DOHH2 (cell line): Measurements from ENCODE around the gene MYB.

Experiments
- H3F3A ChIP-seq: fragments of 200-600 bp; sonication (generic), shearing (Covaris generic); 2 replicates; pipeline ENCODE4 v1.6.0; 2016; ENCODE audit warnings: antibody characterized with exemption, mild to moderate bottlenecking; ENCODE audit not compliant: control insufficient read depth, insufficient read depth
- H3K27ac ChIP-seq: fragments of 200-600 bp; sonication (generic); 2 replicates; pipeline ENCODE4 v1.5.1; 2014; ENCODE audit warnings: low read depth, mild to moderate bottlenecking, low read length, moderate library complexity
- H3K27me3 ChIP-seq: fragments of 200-600 bp; sonication (generic); 2 replicates; pipeline ENCODE4 v1.6.1; 2014; ENCODE audit warnings: mild to moderate bottlenecking, low read length, mixed read lengths; ENCODE audit not compliant: control insufficient read depth
- H3K36me3 ChIP-seq: fragments of 200-600 bp; sonication (generic); 2 replicates; pipeline ENCODE4 v1.6.1; 2014; ENCODE audit warnings: mild to moderate bottlenecking, low read length, moderate library complexity, mixed read lengths; ENCODE audit not compliant: control insufficient read depth
- H3K4me1 ChIP-seq: fragments of 200-600 bp; sonication (generic); 2 replicates; pipeline ENCODE4 v1.6.1; 2014; ENCODE audit warnings: mild to moderate bottlenecking, low read length, mixed read lengths; ENCODE audit not compliant: control insufficient read depth
- H3K4me2 ChIP-seq: fragments of 200-600 bp; sonication (generic); 2 replicates; pipeline ENCODE4 v1.6.0; 2014; ENCODE audit warnings: mild to moderate bottlenecking, low read length, moderate library complexity
- H3K4me3 ChIP-seq: fragments of 200-600 bp; sonication (generic); 2 replicates; pipeline ENCODE4 v1.5.1; 2014; ENCODE audit warnings: mild to moderate bottlenecking, low read length, mixed read lengths
- H3K79me2 ChIP-seq: fragments of 200-600 bp; sonication (generic); 2 replicates; pipeline ENCODE4 v1.6.1; 2014; ENCODE audit warnings: mild to moderate bottlenecking, low read length, mixed read lengths; ENCODE audit not compliant: control insufficient read depth
- H3K9me2 ChIP-seq: fragments of 200-600 bp; sonication (generic); replicated peaks from 2 replicates; pipeline ENCODE4 v1.6.1; 2014; ENCODE audit warnings: mild to moderate bottlenecking, low read length, mixed read lengths; ENCODE audit not compliant: control insufficient read depth
- H3K9me3 ChIP-seq: fragments of 200-600 bp; sonication (generic); 2 replicates; pipeline ENCODE4 v1.6.1; 2014; ENCODE audit warnings: antibody characterized with exemption, low read length, mixed read lengths; ENCODE audit not compliant: control insufficient read depth, insufficient read depth
- H4K20me1 ChIP-seq: fragments of 200-600 bp; sonication (generic); 2 replicates; pipeline ENCODE4 v1.6.0; 2014; ENCODE audit warnings: low read depth, mild to moderate bottlenecking, antibody characterized with exemption, low read length, moderate library complexity; ENCODE audit not compliant: control insufficient read depth, insufficient read depth
- EZH2phosphoT487 ChIP-seq: fragments of 200-600 bp; sonication (generic); IDR thresholded peaks from 2 replicates; pipeline ENCODE4 v1.6.1; 2017; ENCODE audit warnings: borderline replicate concordance, mild to moderate bottlenecking, antibody characterized with exemption, low read length, moderate library complexity, mixed read lengths
- TF ChIP-seq, protein P1 (sequence below): fragments of 200-600 bp; sonication (generic); IDR thresholded peaks from one replicate; pipeline ENCODE4 v1.5.1; 2014; ENCODE audit warnings: antibody characterized with exemption, mild to moderate bottlenecking, low read depth, low read length; ENCODE audit not compliant: poor library complexity, severe bottlenecking

Gene MYB

GRCh38 chr6:135212935-135213334 is 31.8 kb downstream of the MYB start:
- Histone ChIP-seq H3K4me3 (no peak overlapping the region), H3K27ac (no peak overlapping the region), H3K79me2 (no peaks in the 10 kb centered on the region), H3K36me3 (peaks cover 65% of the 10 kb centered on the region), H3K9me3 (no peaks in the 10 kb centered on the region), H3K4me1 (no peaks in the 10 kb centered on the region), H3K4me2 (no peak overlapping the region), H3K27me3 (no peaks in the 10 kb centered on the region), H4K20me1 (no peaks in the 10 kb centered on the region), H3K9me2 (no peaks in the 10 kb centered on the region), H3F3A (0 out of 2 replicates have a peak, but pooled peaks cover 4% of the 10 kb centered on the region)
- TF ChIP-seq, protein P1, sequence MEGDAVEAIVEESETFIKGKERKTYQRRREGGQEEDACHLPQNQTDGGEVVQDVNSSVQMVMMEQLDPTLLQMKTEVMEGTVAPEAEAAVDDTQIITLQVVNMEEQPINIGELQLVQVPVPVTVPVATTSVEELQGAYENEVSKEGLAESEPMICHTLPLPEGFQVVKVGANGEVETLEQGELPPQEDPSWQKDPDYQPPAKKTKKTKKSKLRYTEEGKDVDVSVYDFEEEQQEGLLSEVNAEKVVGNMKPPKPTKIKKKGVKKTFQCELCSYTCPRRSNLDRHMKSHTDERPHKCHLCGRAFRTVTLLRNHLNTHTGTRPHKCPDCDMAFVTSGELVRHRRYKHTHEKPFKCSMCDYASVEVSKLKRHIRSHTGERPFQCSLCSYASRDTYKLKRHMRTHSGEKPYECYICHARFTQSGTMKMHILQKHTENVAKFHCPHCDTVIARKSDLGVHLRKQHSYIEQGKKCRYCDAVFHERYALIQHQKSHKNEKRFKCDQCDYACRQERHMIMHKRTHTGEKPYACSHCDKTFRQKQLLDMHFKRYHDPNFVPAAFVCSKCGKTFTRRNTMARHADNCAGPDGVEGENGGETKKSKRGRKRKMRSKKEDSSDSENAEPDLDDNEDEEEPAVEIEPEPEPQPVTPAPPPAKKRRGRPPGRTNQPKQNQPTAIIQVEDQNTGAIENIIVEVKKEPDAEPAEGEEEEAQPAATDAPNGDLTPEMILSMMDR: no peak
- no peak for TF ChIP-seq EZH2phosphoT487

GRCh38 chr6:135213616-135214015 is 32.5 kb downstream of the MYB start:
- Histone ChIP-seq H3K4me2 (no peak overlapping the region), H4K20me1 (no peaks in the 10 kb centered on the region), H3K36me3 (peaks cover 65% of the 10 kb centered on the region), H3K27ac (no peak overlapping the region), H3K4me1 (no peaks in the 10 kb centered on the region), H3K27me3 (no peaks in the 10 kb centered on the region), H3K4me3 (no peak overlapping the region), H3K79me2 (no peaks in the 10 kb centered on the region), H3F3A (0 out of 2 replicates have a peak, but pooled peaks cover 3% of the 10 kb centered on the region), H3K9me2 (no peaks in the 10 kb centered on the region), H3K9me3 (no peaks in the 10 kb centered on the region)
- TF ChIP-seq EZH2phosphoT487: no peak
- TF ChIP-seq, protein P1: no peak

DNA sequence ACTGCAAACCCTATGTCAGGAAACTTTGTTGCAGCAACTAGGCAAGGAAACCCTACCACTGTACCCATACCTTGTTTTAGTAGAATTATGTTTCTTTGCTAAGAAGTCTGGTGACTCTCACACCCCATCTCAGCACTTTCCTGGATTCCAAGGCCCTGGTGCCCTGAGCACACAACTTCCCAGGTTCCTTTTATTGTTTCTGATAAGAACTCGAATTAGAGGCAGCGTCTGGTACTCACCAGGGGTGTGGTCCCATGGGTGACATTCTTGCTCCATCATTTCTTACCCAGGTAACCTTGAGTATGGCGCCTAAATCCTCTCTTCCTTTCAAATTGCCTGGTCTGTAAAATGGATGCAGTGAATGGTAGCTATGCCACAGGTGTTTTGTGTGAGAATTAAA is 34.1 kb downstream of the MYB start:
- Histone ChIP-seq H3F3A (no peaks in the 10 kb centered on the region), H3K9me2 (no peaks in the 10 kb centered on the region), H3K9me3 (no peaks in the 10 kb centered on the region), H4K20me1 (no peaks in the 10 kb centered on the region), H3K27ac (no peak overlapping the region), H3K4me2 (no peak overlapping the region), H3K4me1 (no peaks in the 10 kb centered on the region), H3K79me2 (no peaks in the 10 kb centered on the region), H3K27me3 (no peaks in the 10 kb centered on the region), H3K4me3 (no peak overlapping the region), H3K36me3 (peaks cover 66% of the 10 kb centered on the region)
- TF ChIP-seq EZH2phosphoT487: no peak
- TF ChIP-seq, protein P1: no peak
